Hepatocyte (in vitro differentiated cells): Measurements from ENCODE around the gene GGA3.

Experiments used
- CTCF ChIP-seq: fragments of 200-600 bp; sonication (generic); IDR thresholded peaks from 2 replicates; pipeline ENCODE4 v1.5.1; 2016; ENCODE audit warnings: antibody characterized with exemption, mild to moderate bottlenecking; ENCODE audit not compliant: poor library complexity
- EZH2 ChIP-seq: fragments of 200-600 bp; sonication (generic); IDR thresholded peaks from 2 replicates; pipeline ENCODE4 v1.6.1; 2016; ENCODE audit warnings: antibody characterized with exemption, mild to moderate bottlenecking, borderline replicate concordance

- TF ChIP-seq CTCF (no peak), EZH2 (no peak)
Measured at GRCh38 chr17:75205037-75205792, 56.2 kb downstream of the GGA3 start, which contains the start of gene NUP85.
